ENCODE results near the gene SLC25A25. TPM values are rescaled to one million over a fixed set of nuclear protein-coding genes. Genes with fewer than 3 reads are reported as not detected.

Gene SLC25A25
- total and polyA plus RNA-seq, 2 of the 8 experiments (the other 6 are each of a cell fraction or from before 2014, with no cell fraction given) = 6.5 to 18.5 TPM

DNA sequence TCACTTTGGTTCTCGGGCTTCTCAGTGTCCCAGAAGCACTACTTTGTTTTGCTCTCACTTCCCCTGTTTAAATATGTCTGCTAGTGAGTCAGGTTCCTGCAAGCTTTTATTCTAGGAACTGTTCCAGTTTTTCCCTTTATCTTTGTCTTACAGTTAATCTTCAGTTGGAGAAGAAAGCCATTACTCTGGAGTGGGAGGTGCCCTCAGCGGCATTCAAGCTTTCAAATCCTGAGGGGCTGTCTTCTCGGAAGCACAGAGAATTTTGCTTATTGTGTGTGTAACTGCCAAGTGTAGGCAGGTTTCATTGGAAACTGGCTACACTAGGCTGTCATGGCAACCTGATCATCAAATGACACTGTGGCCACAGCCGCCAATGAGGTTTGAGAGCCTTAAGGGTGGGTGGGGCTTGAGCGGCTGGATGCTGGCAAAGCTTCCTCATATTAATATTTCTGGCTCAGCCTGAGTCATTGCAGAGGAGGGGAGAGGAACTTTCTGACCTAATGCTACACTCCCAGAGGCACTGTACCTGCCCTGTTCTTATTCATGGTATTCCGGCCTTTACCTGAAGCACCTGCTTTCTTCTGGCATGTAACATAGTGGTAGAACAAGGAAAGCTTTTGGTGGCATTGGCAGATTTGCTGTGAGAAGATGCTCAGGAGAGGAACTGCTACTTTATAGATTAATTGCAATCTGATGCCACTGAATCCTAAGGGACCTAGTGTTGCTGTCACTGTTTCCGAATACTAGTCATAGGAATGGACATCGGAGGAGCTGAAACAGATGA is 26.3 kb downstream of the SLC25A25 start (continued):
- no peak for TF ChIP-seq SUZ12 (IDR thresholded peaks at IDR 0.05; ENCODE audit: low read length)
